Tibial nerve (tissue), 3 donors: ENCODE data around the gene PXT1.

Experiments
- CTCF ChIP-seq, 5 experiments: fragments of 200-600 bp in 3 of 5; fragments of 450-650 bp in 2 of 5; sonication (generic) in 3 of 5; IDR thresholded peaks; one replicate each; pipeline ENCODE4 v1.5.1; 2016 to 2019; ENCODE audit warnings: antibody characterized with exemption in 5 of 5, mild to moderate bottlenecking in 3 of 5, moderate library complexity in 2 of 5
- POLR2A ChIP-seq, 2 donors: fragments of 450-650 bp; IDR thresholded peaks; one replicate each; pipeline ENCODE4 v1.6.1; 2017; ENCODE audit warnings: antibody characterized with exemption in 2 of 2, mild to moderate bottlenecking in 2 of 2, moderate library complexity in 2 of 2

DNA sequence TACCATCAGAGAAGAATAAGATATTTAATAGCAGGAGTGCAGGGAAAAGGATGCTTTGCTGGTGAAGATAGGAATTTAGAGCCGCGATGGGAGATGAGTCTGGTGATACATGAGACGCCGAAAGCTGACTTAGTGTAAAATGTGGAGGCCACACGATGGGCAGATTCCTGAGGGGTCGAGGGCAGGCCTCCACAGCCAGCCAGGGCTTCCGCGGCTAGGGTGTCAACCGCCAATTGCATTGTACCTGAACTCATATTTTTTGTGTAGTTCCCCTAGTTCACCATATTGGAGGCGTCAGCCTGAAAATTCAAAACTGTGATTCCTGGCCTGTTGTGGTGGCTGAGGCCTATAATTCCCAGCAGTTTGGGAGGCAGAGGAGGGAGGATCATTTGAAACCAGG, 63.7 kb downstream of the PXT1 start:
- TF ChIP-seq CTCF (IDR thresholded peaks at IDR 0.05) (no peak), POLR2A (IDR thresholded peaks at IDR 0.05) (no peak)
